NOMO-1 (cell line): ENCODE measurements around the gene PARVB.

Source experiments
- DNase-seq, 2 experiments: peaks; one replicate each; lab custom pipeline; 2025; ENCODE audit not compliant: unreplicated experiment in 2 of 2; lab: John Stamatoyannopoulos, UW

Gene PARVB

GRCh38 chr22:44130076-44130711, 106.1 kb downstream of the PARVB start:
- DNase-seq, result no peak

GRCh38 chr22:44131412-44131811, 107.3 kb downstream of the PARVB start:
- no peak for DNase-seq

- no peak for DNase-seq
Measured at GRCh38 chr22:44131989-44132685, 108.0 kb downstream of the PARVB start.

GRCh38 chr22:44132724-44133123, 108.6 kb downstream of the PARVB start:
- DNase-seq, result no peak

GRCh38 chr22:44133161-44133560, 109.1 kb downstream of the PARVB start:
- no peak for DNase-seq

- DNase-seq, result no peak
Measured at GRCh38 chr22:44133901-44134571, 109.9 kb downstream of the PARVB start.

- DNase-seq, result no peak
Measured at GRCh38 chr22:44136112-44136511, 112.0 kb downstream of the PARVB start.

- DNase-seq, result no peak
Measured at GRCh38 chr22:44136786-44137185, 112.7 kb downstream of the PARVB start.

- DNase-seq, result no peak
Measured at GRCh38 chr22:44137415-44137814, 113.3 kb downstream of the PARVB start.

GRCh38 chr22:44139773-44140172, 115.7 kb downstream of the PARVB start:
- DNase-seq, result no peak

- DNase-seq, result no peak
Measured at GRCh38 chr22:44142421-44143104, 118.5 kb downstream of the PARVB start.

- no peak for DNase-seq
Measured at GRCh38 chr22:44143105-44143474, 119.0 kb downstream of the PARVB start.

- DNase-seq, result no peak
Measured at GRCh38 chr22:44143579-44143978, 119.5 kb downstream of the PARVB start.

GRCh38 chr22:44144046-44144569, 120.0 kb downstream of the PARVB start:
- DNase-seq, result no peak

- DNase-seq, result no peak
Measured at GRCh38 chr22:44145544-44145943, 121.4 kb downstream of the PARVB start.

GRCh38 chr22:44146088-44146861, 122.2 kb downstream of the PARVB start:
- DNase-seq, result no peak

GRCh38 chr22:44147008-44147645, 123.0 kb downstream of the PARVB start:
- DNase-seq, result no peak

- no peak for DNase-seq
Measured at GRCh38 chr22:44147821-44148574, 123.9 kb downstream of the PARVB start.

GRCh38 chr22:44151676-44152075, 127.6 kb downstream of the PARVB start:
- DNase-seq, result no peak
